GM12892 (cell line): ENCODE data around the gene ZFHX3.

Experiments
- DNase-seq: peaks from one replicate; pipeline ENCODE4 v3.0.0; 2011; ENCODE audit not compliant: insufficient read length
- FAIRE-seq: peaks from 2 replicates; lab custom pipeline; 2011; peaks lifted over from hg19 to GRCh38; lab: Jason Lieb, UNC
- POLR2A ChIP-seq: IDR thresholded peaks from 2 replicates; pipeline ENCODE4 v1.6.1; 2011; ENCODE audit warnings: low read depth, low read length, control low read depth
- POLR2AphosphoS5 ChIP-seq: IDR thresholded peaks from 2 replicates; pipeline ENCODE4 v1.6.1; 2011; ENCODE audit warnings: low read depth, low read length, control low read depth
- TAF1 ChIP-seq: IDR thresholded peaks from 2 replicates; pipeline ENCODE4 v1.6.1; 2011; ENCODE audit warnings: low read depth, mild to moderate bottlenecking, control low read depth, low read length, borderline replicate concordance

Gene ZFHX3

DNA sequence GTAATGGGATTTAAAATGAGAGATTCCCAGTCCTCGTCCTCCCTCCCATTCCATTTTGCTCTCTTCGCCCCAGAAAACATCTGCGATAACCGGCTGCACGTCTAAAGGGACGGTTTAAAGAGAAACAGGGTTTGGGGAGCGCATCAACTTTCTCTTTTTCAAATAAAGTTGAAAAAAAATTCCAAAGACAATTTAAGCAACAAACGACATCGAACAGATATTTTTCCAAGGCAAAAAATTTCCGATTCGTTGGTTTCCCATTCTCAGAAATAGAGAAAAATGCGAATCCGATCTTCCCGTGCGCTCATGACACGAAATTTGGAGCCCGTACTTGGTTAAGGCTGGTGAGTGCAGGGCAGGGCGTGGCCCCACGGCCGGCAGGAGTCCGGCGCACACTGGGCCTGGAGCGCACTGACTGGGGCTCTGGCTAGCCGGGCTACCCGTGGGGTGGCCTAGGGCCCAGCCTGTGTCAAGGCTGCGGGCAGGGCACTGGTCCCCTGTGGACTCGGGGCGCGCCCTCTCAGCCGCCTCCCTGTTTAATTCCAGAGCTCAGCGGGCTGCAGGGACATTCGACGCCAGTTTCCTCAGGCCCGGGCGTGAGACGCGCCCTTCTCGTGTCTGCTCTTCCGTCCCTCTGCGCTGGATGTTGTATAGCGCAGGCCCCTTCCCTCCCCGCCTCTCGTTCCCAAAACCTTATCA, 17.9 kb upstream of the ZFHX3 start:
- FAIRE-seq = no peak
- no peak for DNase-seq
- TF ChIP-seq POLR2AphosphoS5 = no peak
- no peak for TF ChIP-seq TAF1
- no peak for TF ChIP-seq POLR2A

DNA sequence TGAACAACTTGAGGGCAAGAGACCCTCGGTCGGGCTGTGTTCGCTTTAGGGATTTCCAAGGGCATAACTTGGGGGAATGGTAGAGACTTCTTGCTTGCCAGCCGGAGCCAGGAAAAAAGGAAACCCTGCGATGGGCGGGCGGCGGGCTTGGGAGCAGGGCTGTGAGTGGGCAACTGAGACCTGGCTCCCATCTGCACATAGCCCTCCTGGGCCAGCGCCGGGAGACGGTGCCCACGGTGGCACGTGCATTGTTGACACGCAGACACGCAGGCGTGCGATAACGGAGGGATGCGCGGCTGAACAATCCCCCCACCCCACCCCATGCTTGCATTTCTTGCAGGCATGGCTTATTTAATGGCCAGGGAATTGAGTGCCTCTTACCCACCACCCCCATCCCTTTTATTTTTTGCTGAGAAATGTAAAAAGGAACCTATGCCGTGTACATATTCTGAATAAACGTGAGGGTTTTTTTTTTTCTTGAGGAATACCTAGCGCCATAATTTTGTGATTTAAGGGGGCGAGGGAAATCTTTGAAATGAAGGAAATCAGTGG, 17.1 kb upstream of the ZFHX3 start:
- FAIRE-seq (no peak), DNase-seq (no peak)
- no peak for TF ChIP-seq POLR2AphosphoS5
- no peak for TF ChIP-seq TAF1
- no peak for TF ChIP-seq POLR2A

DNA sequence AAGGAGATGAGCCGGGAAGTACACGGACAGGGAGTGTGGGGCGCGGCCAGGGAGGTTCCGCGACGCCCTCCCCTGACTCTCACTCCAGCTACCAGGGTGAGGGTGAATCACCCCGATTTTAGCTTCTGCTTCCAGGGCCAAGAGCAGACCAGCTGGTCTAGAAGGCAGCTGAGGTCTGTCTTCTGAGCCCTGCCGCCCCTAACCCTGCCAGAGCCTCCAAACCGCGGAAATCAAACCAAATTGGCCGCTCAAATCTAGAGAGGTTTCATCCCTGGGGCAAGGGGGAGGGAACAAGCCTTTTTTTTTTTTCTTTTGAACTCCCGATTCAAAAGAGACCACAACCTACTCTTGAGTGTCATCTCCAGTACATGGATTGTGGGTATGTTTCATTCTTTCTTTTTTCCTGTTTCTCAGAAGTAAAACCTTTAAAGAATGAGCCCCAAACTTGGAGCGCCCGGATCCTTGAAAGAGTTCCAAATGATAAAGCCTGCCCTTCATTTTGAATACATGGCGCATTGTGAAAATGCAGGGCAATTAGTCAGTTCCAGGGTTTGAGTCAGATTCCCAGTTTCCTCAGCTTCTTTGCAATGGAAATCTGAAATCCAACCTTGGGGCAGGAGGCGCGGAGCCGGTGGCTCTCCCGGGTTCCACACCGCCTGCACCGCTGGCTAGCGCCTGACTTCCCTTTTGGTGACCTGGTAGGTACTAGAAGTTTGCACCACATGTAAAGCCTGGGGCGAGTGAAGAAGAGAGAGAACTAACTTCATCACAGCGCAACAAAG, 16.5 kb upstream of the ZFHX3 start:
- TF ChIP-seq TAF1 (no peak), POLR2AphosphoS5 (no peak), POLR2A (no peak)
- no peak for DNase-seq
- no peak for FAIRE-seq

DNA sequence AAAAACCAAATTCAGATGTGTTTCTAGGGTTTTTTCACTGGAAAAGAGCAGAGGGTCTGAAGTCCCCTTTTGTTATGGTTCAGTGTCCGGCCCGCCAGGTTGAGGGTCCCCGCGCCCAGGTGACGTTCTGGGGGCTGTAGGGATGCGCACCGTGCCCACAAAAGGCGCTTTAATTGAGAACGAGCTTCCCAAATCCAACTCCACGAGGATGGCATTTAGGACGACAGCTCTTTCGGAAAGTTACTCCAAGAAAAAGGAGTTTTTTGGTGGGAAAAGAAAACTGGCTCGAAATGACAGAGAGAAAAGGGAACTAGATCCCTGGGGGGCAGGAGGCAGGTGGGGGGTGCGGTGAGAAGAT, 15.9 kb upstream of the ZFHX3 start:
- TF ChIP-seq POLR2A (no peak), POLR2AphosphoS5 (no peak), TAF1 (no peak)
- FAIRE-seq (no peak), DNase-seq (no peak)

DNA sequence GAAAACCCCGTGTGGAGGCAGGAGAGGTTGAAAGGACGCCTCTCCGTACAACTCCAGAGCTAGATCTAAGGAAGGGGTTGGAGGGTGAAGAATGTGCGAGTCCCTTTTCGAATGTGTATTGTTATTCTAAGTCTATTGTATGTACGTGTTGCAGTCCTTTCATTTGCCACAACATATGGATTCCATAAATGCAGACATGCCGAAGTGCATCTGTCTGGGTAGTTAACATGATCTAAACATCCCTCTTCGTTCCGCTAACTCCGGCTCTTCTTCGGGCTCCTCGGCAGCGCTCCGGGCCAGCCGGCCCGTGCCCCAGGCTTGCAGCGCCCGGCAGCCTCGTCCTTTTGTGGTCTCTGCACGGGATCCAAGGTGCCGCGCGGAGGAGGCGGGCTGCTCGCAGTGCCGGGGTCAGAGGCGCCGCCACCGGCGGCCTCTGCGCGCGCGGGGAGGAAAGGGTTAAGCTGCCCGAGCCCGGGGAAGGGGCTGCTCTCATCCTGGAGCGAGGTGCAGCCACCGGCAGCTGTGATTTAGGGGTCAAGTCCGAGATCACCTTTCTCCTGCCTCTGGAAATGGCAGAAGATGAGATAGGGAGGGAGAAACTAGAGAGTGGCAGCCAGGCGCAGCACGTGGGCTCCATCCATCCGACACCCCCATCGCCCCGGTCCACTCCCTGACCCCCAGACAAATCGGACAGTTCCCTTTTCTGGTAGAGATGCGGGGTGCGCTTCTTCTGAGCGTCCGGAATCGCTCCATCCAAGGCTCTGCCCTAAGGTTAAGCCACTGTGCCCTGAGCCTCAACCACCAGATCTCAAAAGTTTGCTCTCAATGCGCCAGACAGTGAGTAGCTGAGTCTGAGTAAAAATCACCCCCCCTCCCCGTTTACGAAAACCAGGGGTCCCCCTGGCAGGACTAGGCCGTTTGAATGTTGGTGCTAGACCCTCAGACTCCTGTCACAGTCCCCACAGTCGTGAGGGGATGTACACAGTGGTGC, 15.1 kb upstream of the ZFHX3 start:
- no peak for TF ChIP-seq TAF1
- TF ChIP-seq POLR2AphosphoS5 = no peak
- TF ChIP-seq POLR2A = no peak
- DNase-seq = no peak
- no peak for FAIRE-seq

DNA sequence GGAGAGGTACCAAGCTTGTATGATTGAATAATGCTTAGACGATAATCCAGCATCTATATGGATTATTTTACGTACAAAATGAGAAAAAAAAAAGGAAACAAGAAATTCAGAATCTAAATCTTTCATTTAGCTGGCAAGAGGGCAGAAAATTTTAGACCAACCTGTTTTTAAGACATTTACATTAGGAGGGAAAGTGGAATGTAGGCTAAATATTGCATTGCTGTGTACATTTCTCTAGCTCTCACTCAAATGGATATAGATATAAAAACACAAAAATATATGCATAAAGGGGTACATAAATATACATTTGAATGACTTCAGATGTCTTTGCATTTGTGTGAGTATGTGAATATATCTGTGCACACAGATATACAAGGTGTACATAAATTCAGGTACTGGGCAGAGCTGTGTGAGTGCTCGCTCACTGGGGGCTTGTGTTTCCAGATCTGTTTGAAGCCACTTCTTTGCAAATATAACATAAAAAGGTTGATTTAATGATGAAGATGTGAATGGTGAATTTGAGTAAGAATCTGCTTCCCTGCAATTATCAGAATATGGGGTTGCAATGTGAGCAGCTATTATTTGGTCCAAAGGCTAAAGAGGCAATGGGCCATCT, 14.2 kb upstream of the ZFHX3 start:
- DNase-seq (no peak), FAIRE-seq (no peak)
- TF ChIP-seq TAF1 (no peak), POLR2AphosphoS5 (no peak), POLR2A (no peak)

DNA sequence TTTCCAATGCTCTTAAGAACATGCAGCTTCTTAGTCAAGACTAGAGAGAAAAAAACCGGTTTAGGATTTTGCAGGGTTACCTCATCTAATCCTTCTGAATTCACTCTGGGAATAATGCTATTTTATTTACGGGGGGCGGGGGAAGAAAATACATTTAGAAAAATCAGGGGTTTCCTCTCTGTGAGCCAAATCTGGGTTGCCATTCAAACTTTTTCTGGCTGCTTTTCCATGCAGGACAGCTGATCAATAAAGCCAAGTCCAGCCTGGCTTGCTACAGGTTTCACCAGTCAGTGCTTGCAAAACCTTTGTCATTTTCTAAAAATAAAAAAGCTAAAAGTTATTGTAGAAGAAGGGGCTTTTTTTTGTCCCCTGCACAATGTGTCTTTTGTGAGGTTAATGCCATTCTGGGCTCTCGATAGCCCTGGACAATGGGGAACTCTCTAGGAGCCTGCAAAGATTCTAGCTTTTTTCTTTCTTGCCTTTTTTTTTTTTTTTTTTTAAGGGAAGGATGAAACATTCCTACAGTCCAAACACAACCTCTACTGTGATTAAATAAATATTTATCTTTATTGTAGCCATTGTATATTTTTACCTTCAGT, 13.1 kb upstream of the ZFHX3 start:
- TF ChIP-seq TAF1 (no peak), POLR2AphosphoS5 (no peak), POLR2A (no peak)
- FAIRE-seq (no peak), DNase-seq (no peak)

DNA sequence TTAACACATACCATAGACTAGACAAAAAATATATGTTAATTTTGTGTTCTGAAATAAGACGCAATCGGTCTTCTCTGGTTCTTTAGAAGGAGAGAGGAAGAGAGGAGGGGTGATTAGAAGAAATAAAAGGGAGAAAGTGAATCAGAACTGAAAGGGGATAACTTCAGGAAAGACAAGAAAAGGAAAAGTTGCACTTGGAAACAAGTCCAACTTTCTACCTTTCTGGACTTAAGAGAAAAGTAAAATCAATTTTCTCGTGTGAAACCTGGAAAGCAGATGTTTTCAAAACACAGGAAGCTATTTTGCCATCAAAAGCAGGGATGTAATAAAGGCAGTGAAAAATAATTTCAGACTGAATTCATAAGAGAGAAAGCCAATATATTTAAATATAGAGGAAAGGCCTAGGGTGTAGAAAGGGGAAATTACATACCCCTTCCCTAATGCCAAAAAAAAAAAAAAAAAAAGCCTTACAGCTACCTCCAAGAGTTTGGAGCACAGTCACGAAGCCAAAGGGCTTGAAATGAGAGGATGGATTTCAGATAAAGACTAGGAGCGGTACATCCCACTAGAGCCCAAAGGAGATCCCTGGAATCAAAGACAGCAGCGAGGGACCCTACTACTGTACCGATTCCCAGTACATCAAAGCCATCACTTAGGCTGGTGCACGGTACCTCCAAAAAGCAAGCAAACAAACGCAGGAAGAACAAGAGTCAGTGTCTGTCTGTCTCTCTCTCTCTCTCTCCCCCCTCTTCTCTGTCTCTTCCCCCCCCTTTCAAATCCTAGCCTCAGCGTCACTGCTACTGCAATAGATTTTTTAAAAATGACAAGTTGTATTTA, 12.1 kb upstream of the ZFHX3 start:
- FAIRE-seq (peak; percentile 50), DNase-seq (no peak)
- TF ChIP-seq TAF1 = no peak

DNA sequence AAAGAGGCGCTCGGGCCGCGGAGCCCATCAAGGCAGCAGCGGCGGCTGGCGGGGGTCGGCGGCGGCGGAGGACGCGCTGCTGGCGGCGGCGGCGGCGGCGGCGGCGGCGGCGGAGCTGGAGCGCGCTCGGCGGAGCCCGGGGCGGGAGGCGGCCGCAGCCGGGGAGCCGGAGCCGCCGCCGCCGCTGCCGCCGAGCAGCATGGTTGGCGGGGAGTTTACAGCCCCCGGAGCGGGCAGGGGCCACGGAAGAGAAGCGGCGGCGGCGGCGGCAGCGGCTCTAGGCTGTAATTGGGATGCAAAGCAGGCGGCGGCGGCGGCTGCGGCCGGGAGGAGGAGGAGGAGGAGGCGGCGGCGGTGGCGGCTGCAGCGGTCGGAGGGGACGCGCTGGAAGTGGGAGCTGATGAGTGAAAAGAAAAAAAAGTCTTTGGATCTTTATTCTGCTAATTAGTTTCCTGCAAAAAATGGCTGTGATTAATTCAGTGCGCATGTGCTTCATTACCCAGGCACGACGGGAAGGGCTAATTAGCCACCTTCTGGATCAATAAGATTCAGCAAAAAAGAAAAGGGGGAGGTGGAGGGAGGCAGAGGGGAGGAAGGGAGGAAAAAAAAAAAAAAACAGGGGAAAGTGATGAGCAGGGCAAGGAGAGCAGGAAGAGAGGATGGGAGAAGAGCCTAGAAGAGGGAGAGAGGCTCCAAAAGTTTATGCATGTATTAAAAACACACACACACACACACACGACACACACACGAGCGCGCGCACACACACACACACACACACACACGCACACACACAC, 10.9 kb upstream of the ZFHX3 start:
- FAIRE-seq (peak; percentile 21), DNase-seq (no peak)

More for the DNA sequence above, 10.9 kb upstream of the ZFHX3 start:
- TF ChIP-seq POLR2AphosphoS5 = no peak
- no peak for TF ChIP-seq TAF1
- no peak for TF ChIP-seq POLR2A
